Loucy (cell line): ENCODE measurements around the gene JAZF1.

Experiments used
- H2AFZ ChIP-seq: fragments of 200-600 bp; sonication (generic); 2 replicates; pipeline ENCODE4 v1.6.0; 2016; ENCODE audit warnings: antibody characterized with exemption, mild to moderate bottlenecking, low read length, moderate library complexity
- H3F3A ChIP-seq: fragments of 200-600 bp; 2 replicates; pipeline ENCODE4 v1.6.0; 2016; ENCODE audit warnings: antibody characterized with exemption, low read depth, mild to moderate bottlenecking
- H3K27me3 ChIP-seq: fragments of 200-600 bp; sonication (generic); 2 replicates; pipeline ENCODE4 v1.6.1; 2014; ENCODE audit warnings: low read length, mild to moderate bottlenecking; ENCODE audit not compliant: insufficient read depth, poor library complexity, severe bottlenecking
- H3K36me3 ChIP-seq: fragments of 200-600 bp; sonication (generic); 2 replicates; pipeline ENCODE4 v1.6.1; 2016; ENCODE audit warnings: low read length; ENCODE audit not compliant: insufficient read depth
- H3K4me1 ChIP-seq: fragments of 200-600 bp; sonication (generic); 2 replicates; pipeline ENCODE4 v1.5.1; 2014; ENCODE audit warnings: low read length, mild to moderate bottlenecking; ENCODE audit not compliant: insufficient read depth, poor library complexity, severe bottlenecking
- H3K4me2 ChIP-seq: fragments of 200-600 bp; sonication (generic); 2 replicates; pipeline ENCODE4 v1.6.0; 2014; ENCODE audit warnings: antibody characterized with exemption, low read length, low read depth, mild to moderate bottlenecking; ENCODE audit not compliant: poor library complexity, severe bottlenecking
- H3K4me3 ChIP-seq: fragments of 200-600 bp; sonication (generic); 2 replicates; pipeline ENCODE4 v1.5.1; 2014; ENCODE audit warnings: low read length, mild to moderate bottlenecking, mixed read lengths; ENCODE audit not compliant: poor library complexity, severe bottlenecking
- H3K79me2 ChIP-seq: fragments of 200-600 bp; sonication (generic); 2 replicates; pipeline ENCODE4 v1.6.1; 2014; ENCODE audit warnings: low read length; ENCODE audit not compliant: insufficient read depth
- H3K9ac ChIP-seq: fragments of 200-600 bp; sonication (generic); 2 replicates; pipeline ENCODE4 v1.6.0; 2014; ENCODE audit warnings: mild to moderate bottlenecking, low read depth, low read length, moderate library complexity; ENCODE audit not compliant: poor library complexity, severe bottlenecking
- H3K9me2 ChIP-seq: fragments of 200-600 bp; sonication (generic); replicated peaks from 2 replicates; pipeline ENCODE4 v1.6.1; 2016; ENCODE audit warnings: low read depth, low read length, mixed read lengths
- H3K9me3 ChIP-seq: fragments of 200-600 bp; sonication (generic); 2 replicates; pipeline ENCODE4 v1.6.1; 2014; ENCODE audit warnings: mild to moderate bottlenecking, antibody characterized with exemption, low read length, low read depth; ENCODE audit not compliant: insufficient read depth
- H4K20me1 ChIP-seq: fragments of 200-600 bp; sonication (generic); 2 replicates; pipeline ENCODE4 v1.6.0; 2014; ENCODE audit warnings: antibody characterized with exemption, low read length, mild to moderate bottlenecking; ENCODE audit not compliant: insufficient read depth, poor library complexity, severe bottlenecking
- EZH2phosphoT487 ChIP-seq: fragments of 200-600 bp; IDR thresholded peaks from 2 replicates; pipeline ENCODE4 v1.6.1; 2018; ENCODE audit warnings: antibody characterized with exemption, mild to moderate bottlenecking, moderate library complexity, borderline replicate concordance
- TF ChIP-seq, protein P1 (sequence below): fragments of 200-600 bp; sonication (generic); conservative IDR thresholded peaks from 2 replicates; pipeline ENCODE4 v1.5.1; 2014; ENCODE audit warnings: mild to moderate bottlenecking, antibody characterized with exemption, low read length

JAZF1 gene

GRCh38 chr7:28123752-28124151 lies 56.8 kb downstream of the JAZF1 start:
- no peak overlapping the region for H3K9ac ChIP-seq
- H3F3A ChIP-seq: 0 out of 2 replicates have a peak, but pooled peaks cover 2% of the 10 kb centered on the region
- H3K79me2 ChIP-seq: 0 out of 2 replicates have a peak, but pooled peaks cover 3% of the 10 kb centered on the region
- H3K9me3 ChIP-seq: no peaks in the 10 kb centered on the region
- no peak overlapping the region for H3K4me2 ChIP-seq
- no peaks in the 10 kb centered on the region for H3K36me3 ChIP-seq
- H3K4me1 ChIP-seq: peaks cover 40% of the 10 kb centered on the region
- no peaks in the 10 kb centered on the region for H3K27me3 ChIP-seq
- no peaks in the 10 kb centered on the region for H3K9me2 ChIP-seq
- no peak for TF ChIP-seq EZH2phosphoT487
- TF ChIP-seq, protein P1, sequence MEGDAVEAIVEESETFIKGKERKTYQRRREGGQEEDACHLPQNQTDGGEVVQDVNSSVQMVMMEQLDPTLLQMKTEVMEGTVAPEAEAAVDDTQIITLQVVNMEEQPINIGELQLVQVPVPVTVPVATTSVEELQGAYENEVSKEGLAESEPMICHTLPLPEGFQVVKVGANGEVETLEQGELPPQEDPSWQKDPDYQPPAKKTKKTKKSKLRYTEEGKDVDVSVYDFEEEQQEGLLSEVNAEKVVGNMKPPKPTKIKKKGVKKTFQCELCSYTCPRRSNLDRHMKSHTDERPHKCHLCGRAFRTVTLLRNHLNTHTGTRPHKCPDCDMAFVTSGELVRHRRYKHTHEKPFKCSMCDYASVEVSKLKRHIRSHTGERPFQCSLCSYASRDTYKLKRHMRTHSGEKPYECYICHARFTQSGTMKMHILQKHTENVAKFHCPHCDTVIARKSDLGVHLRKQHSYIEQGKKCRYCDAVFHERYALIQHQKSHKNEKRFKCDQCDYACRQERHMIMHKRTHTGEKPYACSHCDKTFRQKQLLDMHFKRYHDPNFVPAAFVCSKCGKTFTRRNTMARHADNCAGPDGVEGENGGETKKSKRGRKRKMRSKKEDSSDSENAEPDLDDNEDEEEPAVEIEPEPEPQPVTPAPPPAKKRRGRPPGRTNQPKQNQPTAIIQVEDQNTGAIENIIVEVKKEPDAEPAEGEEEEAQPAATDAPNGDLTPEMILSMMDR: no peak
- H3K4me3 ChIP-seq: no peak overlapping the region
- H4K20me1 ChIP-seq: no peaks in the 10 kb centered on the region
- no peak overlapping the region for H2AFZ ChIP-seq

- no peaks in the 10 kb centered on the region for H3K36me3 ChIP-seq
- H3K4me3 ChIP-seq: no peak overlapping the region
- no peaks in the 10 kb centered on the region for H3K9me2 ChIP-seq
- no peak overlapping the region for H3K9ac ChIP-seq
- peaks cover 40% of the 10 kb centered on the region for H3K4me1 ChIP-seq
- H3K27me3 ChIP-seq: no peaks in the 10 kb centered on the region
- H3K79me2 ChIP-seq: 0 out of 2 replicates have a peak, but pooled peaks cover 7% of the 10 kb centered on the region
- no peak overlapping the region for H2AFZ ChIP-seq
- no peak overlapping the region for H3K4me2 ChIP-seq
- TF ChIP-seq, protein P1: no peak
- no peak for TF ChIP-seq EZH2phosphoT487
- no peaks in the 10 kb centered on the region for H3K9me3 ChIP-seq
- no peaks in the 10 kb centered on the region for H4K20me1 ChIP-seq
- H3F3A ChIP-seq: 0 out of 2 replicates have a peak, but pooled peaks cover 2% of the 10 kb centered on the region
Observed at GRCh38 chr7:28121496-28121895, 59.1 kb downstream of the JAZF1 start.

GRCh38 chr7:28116041-28116440 lies 64.6 kb downstream of the JAZF1 start:
- peaks cover 24% of the 10 kb centered on the region for H3K4me1 ChIP-seq
- H3F3A ChIP-seq: 0 out of 2 replicates have a peak, but pooled peaks cover 2% of the 10 kb centered on the region
- no peak overlapping the region for H3K4me3 ChIP-seq
- H3K36me3 ChIP-seq: no peaks in the 10 kb centered on the region
- TF ChIP-seq, protein P1: no peak
- TF ChIP-seq EZH2phosphoT487: no peak
- no peaks in the 10 kb centered on the region for H4K20me1 ChIP-seq
- H3K9ac ChIP-seq: no peak overlapping the region
- no peaks in the 10 kb centered on the region for H3K9me3 ChIP-seq
- no peak overlapping the region for H3K4me2 ChIP-seq
- H3K79me2 ChIP-seq: 0 out of 2 replicates have a peak, but pooled peaks cover 11% of the 10 kb centered on the region
- no peaks in the 10 kb centered on the region for H3K27me3 ChIP-seq
- no peak overlapping the region for H2AFZ ChIP-seq
- no peaks in the 10 kb centered on the region for H3K9me2 ChIP-seq
